Activated CD4-positive, CD25-positive, alpha-beta regulatory T cell treated with anti-CD3 and anti-CD28 coated beads, Interleukin-2, amount 50 U/mL, for 24 hours (primary cell): ENCODE results near the gene TBC1D14.

Experiments
- ATAC-seq, 2 donors: fragments of 150-1000 bp; cut with Tn5 transposase; one replicate each; pipeline ENCODE4 v1.10.0; 2021; ENCODE audit warnings: mild to moderate bottlenecking in 1 of 2, moderate library complexity in 1 of 2

Gene TBC1D14

DNA sequence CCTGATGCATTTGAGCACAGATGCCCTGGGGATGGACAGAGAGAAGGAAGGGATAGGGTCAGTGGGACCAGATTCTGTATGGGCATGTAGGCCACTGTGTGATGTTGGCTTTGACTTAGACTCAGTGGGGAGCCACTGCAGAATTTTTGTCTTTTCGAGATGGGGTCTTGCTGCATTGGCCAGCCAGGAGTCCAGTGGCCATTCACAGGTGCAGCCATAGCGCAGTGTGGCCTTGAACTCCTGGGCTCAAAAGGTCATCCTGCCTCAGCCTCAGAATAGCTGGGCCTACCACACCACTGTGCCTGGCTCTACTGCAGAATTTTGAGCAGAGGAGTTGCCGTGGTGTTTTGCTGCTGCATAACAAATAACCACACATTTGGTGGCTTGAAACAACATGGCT, 22.8 kb downstream of the TBC1D14 start:
- ATAC-seq, result no peak

DNA sequence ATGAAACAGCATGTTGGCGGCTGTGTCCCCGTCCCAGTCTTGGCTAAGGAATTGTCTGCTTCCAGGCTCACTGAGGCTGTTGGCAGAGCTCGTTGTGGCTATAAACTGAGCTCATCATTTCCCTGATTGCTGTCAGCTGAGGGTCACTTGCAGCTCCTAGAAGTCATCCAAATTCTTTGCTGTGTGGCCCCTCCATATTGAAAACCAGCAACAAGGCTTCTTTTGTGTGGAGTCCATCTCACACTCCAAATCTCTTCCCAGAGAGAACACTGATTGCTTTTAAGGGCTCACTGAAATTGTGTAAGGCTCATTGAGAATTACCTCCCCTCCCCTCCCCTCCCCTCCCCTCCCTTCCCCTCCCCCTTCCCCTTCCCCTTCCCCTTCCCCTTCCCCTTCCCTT, 23.3 kb downstream of the TBC1D14 start:
- ATAC-seq, result no peak

DNA sequence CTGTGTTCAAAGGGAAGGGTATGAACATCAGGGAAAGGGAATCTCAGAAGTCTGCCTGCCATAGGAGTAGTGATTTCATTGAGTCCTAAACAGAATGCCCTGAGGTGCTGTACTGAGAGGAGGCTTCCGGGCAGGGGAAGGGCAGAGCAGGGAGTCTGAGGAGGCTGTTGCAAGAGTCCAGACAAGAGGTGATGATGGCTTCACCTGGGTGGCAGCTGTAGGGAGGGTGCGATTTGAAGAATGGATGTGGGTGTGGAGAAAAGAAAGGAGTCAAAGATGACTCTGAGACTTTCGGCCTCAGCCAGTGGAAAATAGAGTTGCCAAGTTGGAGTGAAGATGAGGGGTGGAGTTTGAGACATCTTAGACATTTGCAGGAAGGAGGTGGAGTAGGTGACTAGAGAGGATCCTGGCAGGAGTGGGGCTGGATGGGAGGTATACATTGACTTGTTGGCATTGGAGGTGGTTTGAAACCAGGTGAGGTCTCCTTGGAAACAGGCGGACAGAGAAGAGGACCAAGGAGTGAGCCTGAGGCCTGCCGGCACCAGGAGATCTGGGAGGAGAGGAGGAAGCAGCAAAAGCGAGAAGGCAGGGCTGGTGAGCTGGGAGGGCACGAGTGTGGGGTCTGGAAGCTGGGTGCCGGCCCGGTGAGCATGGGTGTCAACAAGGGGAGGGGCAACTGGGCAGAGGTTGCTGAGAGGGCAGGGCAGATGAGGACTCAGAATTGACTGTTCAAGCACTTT, 24.2 kb downstream of the TBC1D14 start:
- no peak for ATAC-seq

DNA sequence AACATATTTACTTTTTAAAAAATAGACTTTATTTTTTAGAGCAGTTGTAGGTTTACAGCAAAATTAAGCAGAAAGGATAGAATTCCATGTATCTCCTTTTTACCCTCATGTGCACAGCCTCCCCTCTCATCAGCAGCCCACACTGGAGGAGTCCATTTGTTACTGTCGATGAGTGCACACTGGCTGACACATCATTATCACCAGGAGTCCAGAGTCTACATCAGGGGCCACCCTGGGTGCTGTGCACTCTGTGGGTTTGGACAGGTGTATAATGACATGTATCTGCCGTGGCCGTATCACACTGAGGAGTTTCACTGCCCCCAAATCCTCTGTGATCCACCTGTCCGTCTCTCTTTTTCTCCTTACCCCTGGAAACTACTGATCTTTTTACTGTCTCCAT, 26.3 kb downstream of the TBC1D14 start:
- no peak for ATAC-seq

DNA sequence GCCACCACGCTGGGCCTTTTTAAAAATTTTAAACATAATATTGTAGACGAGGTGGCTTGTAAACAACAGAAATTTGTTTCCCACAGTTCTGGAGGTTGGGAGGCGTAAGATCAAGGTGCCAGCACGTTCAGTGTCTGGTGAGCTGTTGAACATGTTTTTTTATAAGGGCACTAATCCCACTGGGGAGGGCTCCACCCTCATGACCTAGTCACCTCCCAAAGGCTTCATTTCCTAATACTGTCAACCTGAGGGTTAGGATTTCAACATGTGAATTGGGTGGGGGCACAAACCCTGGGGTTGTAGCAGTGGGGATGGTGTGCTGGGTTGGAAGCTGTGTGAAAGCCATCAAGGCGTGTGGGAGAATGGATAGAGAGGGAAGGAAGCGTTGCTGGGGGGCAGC, 27.6 kb downstream of the TBC1D14 start:
- ATAC-seq, result no peak

DNA sequence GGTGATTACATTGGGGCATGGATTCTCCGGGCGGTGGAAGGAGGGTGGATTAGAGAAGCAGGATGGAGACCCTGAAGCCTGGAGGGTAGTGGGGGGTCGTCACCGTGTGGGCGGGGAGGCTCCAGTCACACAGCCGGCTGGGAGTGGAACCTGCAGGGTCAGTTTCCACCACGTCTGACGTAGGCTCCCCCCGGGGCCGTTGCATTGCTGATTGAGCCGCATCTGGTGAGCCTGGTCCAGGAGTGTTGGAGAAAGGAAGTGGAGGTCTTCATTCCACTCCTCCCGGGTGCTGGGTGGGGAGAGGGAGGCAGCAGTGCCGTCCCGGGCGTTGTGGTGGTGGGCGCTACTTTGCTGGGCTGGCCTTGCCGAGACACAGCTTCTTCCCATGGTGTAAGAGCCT, 28.1 kb downstream of the TBC1D14 start:
- ATAC-seq, result no peak

DNA sequence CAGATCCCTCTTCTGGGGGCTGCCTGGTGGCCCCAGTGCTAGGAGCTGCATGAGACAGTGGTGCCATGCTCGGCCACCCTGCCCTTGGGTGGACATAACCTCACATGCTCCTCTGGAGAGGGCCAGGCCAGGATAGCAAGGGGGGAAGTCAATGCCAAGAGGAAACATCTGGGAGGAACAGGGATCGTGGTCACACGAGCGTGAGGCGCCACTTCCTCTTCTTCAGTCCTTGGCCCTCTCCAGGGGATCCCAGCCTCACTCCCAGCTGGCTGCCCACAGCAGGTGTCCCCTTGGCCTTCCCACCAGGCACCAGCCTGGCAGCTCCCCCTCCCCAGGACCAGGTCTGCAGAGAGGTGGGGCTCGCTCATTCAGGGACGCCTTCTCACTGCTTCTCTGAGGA, 28.6 kb downstream of the TBC1D14 start:
- ATAC-seq, result no peak

DNA sequence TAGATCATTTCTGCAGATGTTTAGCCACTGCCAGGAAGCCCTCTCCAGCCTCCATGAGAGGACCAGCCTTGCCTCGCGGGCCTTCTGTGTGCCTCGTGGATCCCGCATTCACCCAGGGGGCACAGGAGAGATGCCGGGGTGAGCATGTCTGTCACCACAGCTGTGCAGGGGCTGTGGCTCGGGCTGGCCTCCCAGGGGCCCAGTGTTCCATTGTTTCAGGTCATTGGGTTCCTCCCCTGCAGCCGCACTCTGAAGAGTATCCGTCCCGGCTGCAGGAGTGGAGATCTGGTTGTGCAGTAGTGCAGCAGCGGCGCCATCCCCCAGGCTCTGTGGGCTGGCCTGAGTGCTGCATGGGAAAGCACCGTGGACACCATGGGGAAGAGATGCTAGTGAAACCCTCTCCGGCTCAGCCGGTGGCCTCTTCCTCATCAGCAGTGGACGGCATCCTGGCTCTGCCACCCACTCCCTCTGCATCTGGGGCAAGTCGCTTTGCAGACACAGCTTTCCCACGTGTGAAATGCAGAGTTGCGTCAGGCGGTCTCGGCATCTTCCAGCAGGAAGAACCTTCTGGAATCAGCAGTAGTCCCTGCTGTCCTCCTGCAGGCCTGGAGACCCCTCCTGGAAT, 29.1 kb downstream of the TBC1D14 start:
- no peak for ATAC-seq

DNA sequence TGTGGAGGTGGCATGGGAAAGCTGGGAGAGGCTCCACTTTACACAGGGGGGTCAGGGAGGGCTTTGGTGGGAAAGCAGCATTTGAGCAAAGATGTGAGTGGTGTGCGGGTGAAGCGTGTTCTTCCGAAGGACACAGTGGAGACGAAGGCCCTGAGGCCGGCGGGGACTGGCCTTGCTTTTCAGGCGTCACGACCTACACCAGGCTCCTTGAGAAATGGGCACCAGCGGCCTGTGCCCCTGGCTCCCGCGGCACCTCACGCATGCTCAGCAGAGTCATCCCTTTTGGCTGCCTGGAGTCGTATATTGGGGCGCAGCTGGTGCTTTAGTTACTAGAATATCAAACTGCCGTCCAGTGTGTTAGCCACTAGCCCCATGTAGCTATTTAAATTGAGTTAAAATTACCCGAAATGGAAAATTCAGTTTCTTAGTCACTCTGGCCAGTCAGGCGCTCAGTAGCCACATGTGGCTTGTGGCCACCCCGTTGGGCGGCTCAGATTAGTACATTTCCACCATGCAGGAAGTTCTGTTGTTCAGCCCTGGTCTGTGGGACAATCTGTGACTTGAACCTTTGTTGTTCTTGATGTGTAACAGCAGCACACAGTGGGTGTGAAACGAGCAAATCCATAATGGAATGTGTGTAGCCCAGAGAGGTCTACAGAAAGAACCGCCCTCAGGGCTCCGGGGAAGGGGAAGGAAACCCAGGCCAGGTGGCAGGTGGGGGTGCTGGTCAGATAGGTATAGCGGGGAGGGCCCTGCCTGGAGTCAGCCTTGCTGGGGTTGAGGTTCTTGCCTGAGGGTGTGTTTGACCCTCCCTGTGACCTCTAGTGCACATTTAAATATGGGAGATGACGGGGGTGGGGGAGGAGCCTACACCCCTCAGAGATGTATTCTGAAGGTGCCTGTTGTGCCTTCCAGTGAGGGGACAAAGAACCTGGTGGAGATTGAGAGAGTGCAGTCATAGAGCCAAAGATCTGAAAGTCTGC, 30.4 kb downstream of the TBC1D14 start:
- ATAC-seq, result no peak

DNA sequence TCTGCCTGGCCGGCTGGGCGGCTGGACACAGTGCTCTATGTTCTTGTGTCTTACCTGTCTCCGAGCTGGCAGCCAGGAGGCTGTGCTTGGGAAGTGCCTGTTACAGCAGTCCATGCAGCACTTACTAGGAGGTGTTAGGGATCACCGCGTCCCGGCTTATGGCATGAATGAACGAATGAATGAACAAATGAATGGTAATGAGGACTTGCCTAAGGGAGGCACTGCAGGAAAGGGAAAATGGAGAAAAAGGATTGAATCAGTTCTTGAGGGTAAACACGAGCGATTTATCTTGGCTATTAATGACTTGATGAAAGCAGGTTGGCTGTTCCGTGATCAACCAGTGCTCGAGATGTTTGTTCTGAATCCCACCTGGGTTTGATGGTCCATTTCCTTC, 31.1 kb downstream of the TBC1D14 start:
- ATAC-seq, result no peak

DNA sequence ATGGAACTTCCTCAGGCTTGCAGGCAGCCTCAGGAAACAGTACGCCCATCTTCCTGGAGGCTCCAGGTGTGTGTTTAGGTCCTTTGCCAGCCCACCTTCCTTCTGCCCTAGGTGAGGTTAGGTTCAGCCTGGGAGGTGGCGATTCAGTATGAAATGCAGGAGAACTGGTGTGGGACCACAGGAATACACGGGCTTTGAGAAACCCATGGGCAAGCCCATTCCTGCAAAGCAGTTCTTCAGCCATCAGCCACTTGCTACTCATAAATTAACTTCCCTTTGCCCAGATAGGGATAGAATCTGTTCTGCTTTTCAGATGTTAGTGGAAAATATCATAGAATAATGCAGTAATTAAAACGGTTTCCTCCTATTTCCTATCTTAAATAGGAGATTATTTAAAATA, 32.2 kb downstream of the TBC1D14 start:
- ATAC-seq, result no peak

DNA sequence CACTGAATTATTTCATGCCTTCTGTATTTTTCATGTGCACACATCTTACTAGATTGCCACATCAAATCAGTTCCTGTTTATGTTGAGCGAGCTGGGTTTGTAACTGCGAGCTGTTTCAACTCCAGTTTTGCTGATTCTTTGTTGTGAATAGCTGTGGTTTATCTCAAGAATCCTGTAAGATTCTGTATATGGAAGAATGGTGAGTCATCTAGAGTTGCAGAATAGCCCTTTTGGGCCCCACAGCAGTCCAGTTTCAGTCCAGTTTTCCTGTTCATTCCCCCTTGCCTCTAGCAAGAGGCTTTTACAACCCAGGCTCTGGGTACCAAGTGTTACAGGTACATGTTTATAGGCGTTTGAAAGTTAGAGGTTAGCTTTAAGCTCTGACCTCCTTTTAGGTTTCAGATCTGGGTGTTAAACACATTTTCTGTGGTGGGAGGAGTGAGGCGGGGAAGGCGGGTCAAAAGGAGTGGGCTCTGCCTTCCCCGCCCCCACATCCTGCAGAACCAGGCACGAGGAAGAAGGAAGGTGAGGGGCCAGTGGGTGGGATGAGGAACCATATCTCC, 32.7 kb downstream of the TBC1D14 start:
- peak; percentile 64 to 71 for ATAC-seq

DNA sequence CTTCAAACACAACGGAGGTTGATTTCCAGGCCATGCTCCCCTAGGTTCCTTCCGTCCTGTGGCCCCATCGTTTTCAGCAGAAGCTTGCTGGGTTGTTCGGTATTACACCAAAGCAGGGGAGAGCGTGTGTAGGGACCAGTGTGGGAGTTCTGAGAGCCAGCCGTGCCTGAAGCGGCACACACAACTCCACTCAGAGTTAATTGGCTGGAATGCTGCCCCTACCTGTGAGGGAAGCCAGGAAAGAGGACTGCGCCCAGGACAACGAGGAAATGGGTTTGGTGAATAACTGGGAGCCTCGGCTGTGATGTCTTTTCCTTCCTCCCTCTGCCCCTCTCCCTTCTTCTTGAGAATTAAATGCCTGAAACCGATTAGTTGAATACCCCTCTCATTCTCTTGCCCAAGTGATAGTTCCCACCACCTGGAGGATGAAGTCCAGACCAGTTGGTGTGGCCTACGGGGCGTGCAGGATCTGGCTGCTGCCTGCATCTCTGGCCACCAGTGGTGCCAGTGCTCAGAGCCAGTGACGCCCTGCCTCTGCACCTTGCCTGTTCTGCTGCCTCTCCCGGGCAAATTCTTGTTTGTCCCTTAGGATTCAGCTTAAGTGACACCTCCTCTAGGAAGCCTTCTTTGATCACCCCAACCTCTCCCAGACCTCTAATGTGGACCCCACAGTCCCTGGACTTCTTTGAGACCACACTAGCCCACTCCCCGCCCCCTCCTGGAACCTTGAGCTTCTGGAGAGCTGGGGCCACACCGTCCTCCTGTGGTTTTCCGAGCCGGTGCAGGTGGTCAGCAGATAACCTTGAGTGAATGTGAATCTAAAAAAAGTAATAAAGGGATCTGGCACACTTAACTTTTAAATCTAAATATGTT, 33.6 kb downstream of the TBC1D14 start:
- ATAC-seq, result no peak

DNA sequence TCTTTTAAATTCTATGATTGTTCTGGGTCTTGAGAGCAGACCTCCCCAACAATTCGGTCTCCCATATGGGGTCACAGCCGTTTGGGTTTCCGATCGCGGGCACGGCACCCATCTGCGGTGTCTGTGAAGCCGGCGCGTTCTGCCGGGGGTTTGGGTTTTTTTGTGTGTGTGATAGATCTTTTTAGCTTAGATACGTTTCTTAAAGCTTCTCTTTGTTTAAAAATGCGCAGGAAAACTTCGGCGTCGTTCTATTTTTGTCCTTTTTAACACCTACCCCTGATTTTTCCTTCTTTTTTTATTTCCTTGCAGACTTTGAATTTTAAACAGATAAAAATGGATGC, 34.2 kb downstream of the TBC1D14 start:
- no peak for ATAC-seq

DNA sequence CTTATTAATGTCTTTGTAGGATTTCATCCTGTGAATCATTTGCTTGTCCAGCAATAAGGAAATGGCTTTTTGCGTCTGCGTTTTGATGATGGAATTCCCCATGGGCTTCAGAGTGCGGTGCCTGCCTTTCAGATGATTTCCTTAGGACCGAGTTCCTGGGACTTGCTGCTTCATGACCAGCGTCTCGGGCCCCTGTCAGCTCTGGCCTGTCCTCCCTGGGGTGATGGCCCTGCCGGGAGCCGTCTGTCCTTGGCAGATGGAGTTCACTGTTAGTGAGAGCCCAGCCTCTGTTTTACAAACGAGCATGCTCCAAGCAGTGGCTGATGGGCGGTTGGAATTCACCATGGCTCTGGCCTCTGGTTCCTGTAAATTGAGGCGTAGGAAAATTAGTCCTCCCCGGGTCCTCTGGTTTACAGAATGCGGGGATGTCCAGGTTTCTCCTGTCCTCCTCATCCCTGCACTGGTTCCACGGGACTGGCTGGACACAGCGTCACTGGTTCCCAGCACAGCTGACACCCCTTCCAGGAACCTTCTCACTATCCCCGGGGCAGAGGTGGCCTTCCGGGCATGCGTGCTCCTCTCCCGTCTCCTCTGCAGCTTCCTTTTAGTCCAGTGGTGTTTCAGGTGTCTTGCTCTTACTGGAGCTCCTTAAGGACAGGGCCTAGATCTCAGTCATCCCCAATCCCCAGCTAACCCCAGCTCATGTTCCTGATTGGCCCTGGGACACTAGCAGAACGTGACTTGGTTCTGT, 34.9 kb downstream of the TBC1D14 start:
- ATAC-seq, result no peak

DNA sequence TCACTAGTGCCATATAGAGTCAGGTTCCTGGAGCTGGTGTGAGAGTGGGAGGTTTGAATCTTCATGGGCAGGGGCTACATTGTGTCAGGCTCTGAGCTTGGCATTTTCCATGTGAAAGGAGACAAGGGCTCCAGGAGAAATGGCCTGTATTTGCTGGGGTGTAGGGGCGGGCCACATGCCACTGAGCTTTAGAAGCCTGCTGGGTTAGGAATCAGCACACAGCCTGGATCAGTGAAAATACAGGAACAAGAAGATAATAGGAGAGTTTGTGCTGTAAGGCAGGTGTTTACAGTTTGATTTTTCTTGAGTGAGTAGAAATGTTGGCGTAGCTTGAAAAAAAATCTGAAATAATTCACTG, 35.4 kb downstream of the TBC1D14 start:
- no peak for ATAC-seq

DNA sequence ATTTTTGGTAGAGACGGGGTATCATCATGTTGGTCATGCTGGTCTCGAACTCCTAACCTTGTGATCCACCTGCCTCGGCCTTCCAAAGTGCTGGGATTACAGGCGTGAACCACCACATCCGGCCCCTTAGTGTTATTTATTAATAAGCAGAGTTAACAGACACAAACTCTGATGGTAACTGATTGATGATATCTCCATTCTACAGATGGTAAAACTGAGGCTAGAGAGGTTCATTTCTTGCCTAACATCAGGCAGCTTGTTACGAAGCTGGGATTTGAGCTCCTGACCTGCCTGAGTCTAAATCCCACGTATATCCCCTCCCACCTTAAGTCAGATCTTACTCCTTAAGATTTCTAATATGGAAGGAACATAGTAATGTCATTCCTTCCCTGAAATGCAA, 36.9 kb downstream of the TBC1D14 start:
- ATAC-seq, result no peak

DNA sequence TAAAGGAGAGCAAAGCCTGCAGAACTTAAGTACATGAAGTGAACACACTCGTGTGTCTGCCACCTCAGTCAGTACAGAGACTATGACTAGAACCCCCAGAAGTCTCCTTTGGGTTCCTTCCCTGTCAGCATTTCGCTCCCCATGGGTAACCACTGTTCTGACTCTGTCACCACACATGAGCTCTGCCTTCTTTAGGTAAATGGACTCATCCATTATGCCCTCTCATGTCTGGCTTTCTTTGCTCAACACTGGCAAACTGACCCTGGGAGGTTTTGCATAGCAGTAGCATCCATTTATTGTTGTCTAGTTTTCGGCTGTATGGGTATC, 38.5 kb downstream of the TBC1D14 start:
- peak in 1 of 2 donors; percentile 45 for ATAC-seq

DNA sequence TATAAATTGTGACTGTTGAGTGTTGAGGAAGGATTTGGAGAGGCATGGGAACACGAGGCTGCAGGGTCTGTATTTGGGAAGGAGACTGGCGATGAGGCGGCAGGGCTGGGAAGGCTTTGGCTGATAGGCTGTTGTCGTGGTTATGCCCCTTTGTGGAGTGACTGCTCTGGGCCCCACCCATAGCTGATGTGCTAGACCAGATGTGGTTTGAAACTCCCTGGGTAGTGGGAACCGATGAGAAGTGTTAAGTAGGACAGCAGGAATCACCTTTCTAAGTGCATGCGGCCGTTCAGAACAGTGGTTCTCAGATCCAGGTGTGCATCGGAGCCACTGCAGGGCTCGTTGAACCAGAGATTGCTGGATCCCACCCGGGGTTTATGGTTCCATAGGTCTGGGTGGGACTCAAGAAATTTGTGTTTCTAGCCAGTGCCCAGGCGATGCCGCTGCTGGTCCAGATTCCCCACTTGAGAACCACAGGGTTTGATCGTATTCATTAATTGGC, 42.3 kb downstream of the TBC1D14 start:
- ATAC-seq, result peak in 1 of 2 donors; percentile 27

DNA sequence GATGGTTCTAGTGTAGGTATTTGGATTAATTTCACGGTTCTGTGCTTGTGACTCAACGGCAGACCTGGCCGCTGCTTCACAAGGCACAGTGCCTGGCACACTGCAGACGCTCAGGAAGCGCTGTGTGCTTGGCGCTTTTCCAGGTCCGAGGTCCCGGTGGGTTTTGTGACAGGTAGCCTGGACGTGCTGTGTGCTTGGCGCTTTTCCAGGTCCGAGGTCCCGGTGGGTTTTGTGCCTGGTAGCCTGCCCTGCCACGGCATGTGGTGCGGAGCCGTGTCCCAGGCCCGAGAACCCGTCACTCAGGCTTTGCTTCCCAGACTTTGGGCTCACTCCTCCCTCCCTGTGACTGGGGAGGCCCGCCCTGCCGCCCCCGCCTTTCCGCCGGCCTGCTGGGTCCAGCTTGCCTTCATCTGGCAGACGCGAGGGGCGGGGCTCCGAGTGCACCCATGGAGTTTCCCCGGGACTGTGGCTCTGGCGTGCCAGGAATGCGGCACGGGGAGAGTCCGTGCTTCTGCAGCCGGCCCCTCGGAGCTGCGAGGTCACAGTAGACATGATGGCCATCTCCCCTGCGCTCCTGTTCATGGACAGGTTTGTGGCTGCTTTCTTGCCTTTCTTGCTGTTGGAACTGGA, 44.2 kb downstream of the TBC1D14 start:
- ATAC-seq, result no peak

DNA sequence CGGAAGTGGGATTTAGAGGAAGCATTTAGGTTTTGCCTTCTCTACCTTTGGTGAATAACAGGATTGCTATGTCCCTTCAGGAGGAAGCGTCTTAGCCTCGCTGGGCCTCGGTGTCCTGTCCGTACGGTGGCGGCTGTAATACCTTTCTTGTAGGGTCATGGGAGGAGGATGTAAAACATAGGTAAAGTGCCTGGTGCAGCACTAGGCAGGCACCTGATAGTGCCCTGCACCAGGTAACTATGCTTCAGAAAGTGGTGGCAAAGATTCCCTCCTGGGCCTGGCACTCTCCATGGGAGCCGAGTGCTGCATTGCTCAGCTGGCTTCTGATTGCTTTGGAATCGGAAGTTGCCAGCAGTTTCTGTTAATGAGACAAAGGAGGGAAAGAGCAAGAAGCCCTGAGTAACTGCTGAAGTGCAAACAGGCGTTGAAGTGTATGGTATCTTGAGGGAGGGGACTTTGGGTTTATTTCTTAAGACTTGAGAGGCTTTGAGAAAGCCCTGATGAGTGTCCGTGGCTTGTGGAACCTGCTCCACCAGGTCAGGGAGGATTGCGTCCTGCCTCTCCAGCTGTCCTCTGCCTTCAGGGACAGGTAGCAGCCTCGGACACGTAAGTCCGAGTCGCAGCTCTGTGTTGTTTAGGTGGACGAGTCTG, 45.8 kb downstream of the TBC1D14 start:
- ATAC-seq, result no peak
